Measurements from ENCODE around the gene NR6A1. TPM values are rescaled to one million over a fixed set of nuclear protein-coding genes. Genes with fewer than 3 reads are reported as not detected.
A peak's percentile ranks its signal among the peaks of the same experiment; 100 is the strongest.

The NR6A1 gene
- total and polyA plus RNA-seq, 10 donors = 0.14 to 3.7 (median 1.9) TPM

GRCh38 chr9:124471761-124472160 is 299.4 kb downstream of the NR6A1 start:
- TF ChIP-seq CTCF (IDR thresholded peaks at IDR 0.05 in 8 of 11, conservative IDR thresholded peaks at IDR 0.05 in 3 of 11) = no peak
- no peak for TF ChIP-seq POLR2A (IDR thresholded peaks at IDR 0.05)
- no peak overlapping the region for H3K27ac ChIP-seq
- no peaks in the 10 kb centered on the region for H3K36me3 ChIP-seq
- intact Hi-C loops (cut with DNase I; ENCODE audit: low total_unique reads) = no loop called here
- 70 to 84% (median 73%) methylated on average over 4 to 9 of the region's 9 CpGs for WGBS, 5 donors
- DNase-seq = no peak
- no peaks in the 10 kb centered on the region for H3K9me3 ChIP-seq
- H3K27me3 ChIP-seq (replicated peaks in 1 of 7) = peaks cover 0 to 38% (median 4%) of the 10 kb centered on the region in 7 donors
- peaks cover 0 to 19% (median 8%) of the 10 kb centered on the region in 6 donors for H3K4me1 ChIP-seq
- H3K4me3 ChIP-seq = no peak overlapping the region

DNA sequence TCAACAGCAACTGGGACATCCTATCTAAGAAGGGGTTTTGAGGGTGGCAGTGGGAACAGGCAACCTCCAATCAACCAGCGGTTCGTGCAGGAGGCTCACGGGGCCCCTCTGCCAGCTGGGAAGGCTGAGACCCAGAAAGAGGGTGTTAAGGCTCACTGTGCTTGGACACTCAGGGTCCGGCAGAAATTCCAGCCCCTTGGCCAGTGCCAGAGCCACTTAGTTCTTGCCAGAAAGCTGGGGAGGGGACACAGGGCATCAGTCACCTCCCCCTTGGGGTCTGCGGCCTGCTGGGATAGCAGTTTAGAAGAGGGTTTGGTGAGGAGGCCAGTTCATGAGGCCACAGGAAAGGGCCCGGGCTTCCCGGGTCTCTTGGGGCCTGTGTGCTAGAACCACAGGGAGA is 300.4 kb downstream of the NR6A1 start:
- TF ChIP-seq POLR2AphosphoS5 (IDR thresholded peaks at IDR 0.05) = no peak
- no peak for TF ChIP-seq POLR2A (IDR thresholded peaks at IDR 0.05)
- no peak for TF ChIP-seq CTCF (IDR thresholded peaks at IDR 0.05 in 8 of 11, conservative IDR thresholded peaks at IDR 0.05 in 3 of 11)
- WGBS, 5 donors = 72 to 91% (median 87%) methylated on average over 3 to 7 of the region's 7 CpGs
- intact Hi-C loops (cut with DNase I; ENCODE audit: low total_unique reads) = no loop called here

DNA sequence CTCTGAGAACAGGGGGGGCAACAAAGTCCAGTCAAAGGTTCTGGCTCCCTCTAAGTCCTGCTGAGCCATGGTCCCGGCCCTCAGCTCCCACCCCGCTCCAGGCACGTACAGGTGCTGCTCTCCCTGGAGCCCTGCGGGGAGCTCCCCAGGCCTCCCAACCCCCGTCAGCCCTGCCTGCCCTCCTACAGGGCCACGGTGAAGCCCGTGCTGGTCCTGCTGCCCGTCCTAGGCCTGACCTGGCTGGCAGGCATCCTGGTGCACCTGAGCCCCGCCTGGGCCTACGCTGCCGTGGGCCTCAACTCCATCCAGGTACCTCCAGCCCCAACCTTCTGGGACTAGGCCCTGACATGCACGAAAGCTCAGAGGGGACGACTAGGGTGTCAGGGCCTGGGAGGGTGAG is 300.8 kb downstream of the NR6A1 start:
- H3K9me3 ChIP-seq = no peaks in the 10 kb centered on the region
- H3K4me3 ChIP-seq = no peak overlapping the region
- 79 to 96% (median 90%) methylated on average over 11 to 13 of the region's 13 CpGs for WGBS, 5 donors
- DNase-seq = no peak
- intact Hi-C loops (cut with DNase I; ENCODE audit: low total_unique reads) = no loop called here
- H3K27me3 ChIP-seq (replicated peaks in 1 of 7) = peaks cover 0 to 26% (median 0%) of the 10 kb centered on the region in 7 donors
- TF ChIP-seq POLR2AphosphoS5 (IDR thresholded peaks at IDR 0.05) (no peak), CTCF (IDR thresholded peaks at IDR 0.05 in 8 of 11, conservative IDR thresholded peaks at IDR 0.05 in 3 of 11) (no peak), POLR2A (IDR thresholded peaks at IDR 0.05) (no peak)
- H3K36me3 ChIP-seq = no peaks in the 10 kb centered on the region
- no peak overlapping the region for H3K27ac ChIP-seq
- peaks cover 0 to 5% (median 1%) of the 10 kb centered on the region in 6 donors for H3K4me1 ChIP-seq

More for the DNA sequence above, 300.4 kb downstream of the NR6A1 start:
- no peak for DNase-seq
- H3K9me3 ChIP-seq = no peaks in the 10 kb centered on the region
- no peak overlapping the region for H3K4me3 ChIP-seq
- peaks cover 0 to 9% (median 3%) of the 10 kb centered on the region in 6 donors for H3K4me1 ChIP-seq
- no peak overlapping the region for H3K27ac ChIP-seq
- H3K27me3 ChIP-seq (replicated peaks in 1 of 7) = peaks cover 0 to 30% (median 0%) of the 10 kb centered on the region in 7 donors
- H3K36me3 ChIP-seq = no peaks in the 10 kb centered on the region

DNA sequence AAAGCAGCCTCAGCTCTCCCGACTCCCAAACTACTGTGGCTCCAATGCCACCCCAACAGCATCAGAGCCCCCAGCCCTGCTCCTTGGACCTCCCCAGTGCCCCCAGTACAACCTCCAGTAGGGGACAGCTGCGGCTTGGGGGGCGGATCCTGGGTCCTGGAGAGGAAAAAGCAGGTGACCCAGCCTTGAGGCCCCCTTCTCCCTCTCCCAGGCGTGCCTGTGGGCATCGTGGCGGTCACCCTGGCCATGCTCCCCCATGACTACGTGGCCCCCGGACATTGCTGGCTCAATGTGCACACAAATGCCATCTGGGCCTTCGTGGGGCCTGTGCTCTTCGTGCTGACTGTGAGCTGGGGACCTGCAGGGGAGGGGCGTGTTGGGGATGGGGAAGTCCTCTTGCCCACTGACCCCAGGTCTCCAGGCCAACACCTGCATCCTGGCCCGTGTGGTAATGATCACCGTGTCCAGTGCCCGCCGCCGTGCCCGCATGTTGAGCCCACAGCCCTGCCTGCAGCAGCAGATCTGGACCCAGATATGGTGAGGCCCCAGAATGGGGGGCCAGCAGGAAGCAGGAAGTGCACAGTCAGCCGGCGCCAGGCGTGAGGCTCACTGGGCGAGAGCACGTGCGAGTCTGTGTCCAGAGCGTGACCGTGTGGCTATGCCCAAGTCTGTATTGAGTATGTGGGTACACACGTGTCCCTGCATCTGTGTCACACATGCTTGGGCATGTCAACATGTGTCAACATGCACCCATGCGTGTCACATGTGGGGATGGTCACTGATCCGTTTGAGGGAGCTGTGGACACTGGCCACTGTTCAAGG is 301.9 kb downstream of the NR6A1 start:
- Histone ChIP-seq H3K9me3 (no peaks in the 10 kb centered on the region), H3K4me3 (no peak overlapping the region), H3K36me3 (no peaks in the 10 kb centered on the region), H3K27ac (no peak overlapping the region), H3K27me3 (replicated peaks in 1 of 7) (peaks cover 0 to 19% (median 0%) of the 10 kb centered on the region in 7 donors), H3K4me1 (no peaks in the 10 kb centered on the region)
- TF ChIP-seq CTCF (IDR thresholded peaks at IDR 0.05 in 8 of 11, conservative IDR thresholded peaks at IDR 0.05 in 3 of 11) (no peak), POLR2A (IDR thresholded peaks at IDR 0.05) (no peak), POLR2AphosphoS5 (IDR thresholded peaks at IDR 0.05) (no peak)
- intact Hi-C loops (cut with DNase I; ENCODE audit: low total_unique reads) = no loop called here
- WGBS, 5 donors = 68 to 78% (median 70%) methylated on average over 21 to 28 of the region's 28 CpGs
- DNase-seq = peak; percentile 33
